Measurements from ENCODE around the gene GALNTL6.

Gene GALNTL6

GRCh38 chr4:172127168-172127567 is 314.0 kb downstream of the GALNTL6 start:
- no peak for DNase-seq

- DNase-seq: no peak
These were observed 316.4 kb downstream of the GALNTL6 start for GRCh38 chr4:172129593-172129992.

DNA sequence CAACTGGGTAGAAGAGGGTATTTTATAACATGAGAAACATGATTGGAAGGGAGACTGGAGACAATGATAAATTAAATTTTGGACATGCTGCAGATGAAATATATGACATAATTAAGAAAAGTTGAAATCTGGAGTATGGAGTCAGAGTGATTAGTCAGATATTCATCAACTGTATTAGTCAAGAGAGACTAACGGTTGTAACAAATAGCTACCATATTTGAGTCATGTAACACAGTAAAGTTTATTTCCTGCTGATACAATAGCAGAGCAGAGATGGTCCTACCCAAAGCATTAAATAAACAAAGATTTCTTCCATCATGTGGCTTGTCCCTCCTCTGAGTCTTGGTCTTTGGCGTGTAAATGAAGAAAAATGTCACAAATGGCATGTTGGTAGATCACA is 321.3 kb downstream of the GALNTL6 start:
- no peak for DNase-seq

GRCh38 chr4:172141025-172141424 is 327.8 kb downstream of the GALNTL6 start:
- DNase-seq: no peak

DNA sequence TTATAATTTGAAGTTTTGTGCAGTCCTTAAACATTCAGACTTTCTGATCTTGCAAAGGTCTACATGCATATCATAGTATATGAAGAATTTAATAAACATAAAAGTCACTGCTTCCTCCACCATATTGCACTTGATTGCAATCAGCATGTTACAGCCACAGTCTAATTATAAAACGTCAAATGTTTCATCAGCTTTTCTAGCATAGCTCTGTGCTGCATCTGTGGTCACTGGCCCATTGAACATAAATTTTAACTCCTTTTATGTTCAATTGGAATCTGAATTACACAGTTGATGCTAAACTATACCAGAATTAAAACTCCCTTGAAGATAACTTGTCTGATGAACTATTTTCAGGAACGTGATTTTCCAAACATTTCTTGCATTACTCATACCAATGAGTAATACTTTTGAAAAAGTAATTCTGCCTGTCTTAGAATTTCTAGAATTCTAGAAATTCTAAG is 329.1 kb downstream of the GALNTL6 start:
- DNase-seq: no peak

GRCh38 chr4:172143605-172144314 is 330.6 kb downstream of the GALNTL6 start:
- no peak for DNase-seq

DNA sequence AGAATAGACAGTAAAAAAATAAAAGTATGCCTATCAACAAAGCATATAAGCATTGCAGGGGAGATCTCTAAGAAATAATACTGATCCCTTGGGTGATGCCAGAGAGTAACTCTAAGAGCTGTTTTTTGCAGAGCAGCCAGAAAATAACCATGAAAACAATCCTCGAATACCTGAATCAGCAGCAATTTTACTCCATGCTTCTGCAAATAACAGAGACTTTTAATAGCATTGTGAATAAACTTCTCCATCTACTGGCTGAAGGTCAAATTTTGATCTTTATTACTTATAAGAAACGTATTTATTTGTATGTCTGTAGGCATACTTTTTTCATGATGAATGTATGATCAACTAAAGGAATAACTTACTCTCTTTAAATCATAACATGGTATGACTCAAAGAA is 334.5 kb downstream of the GALNTL6 start:
- no peak for DNase-seq

GRCh38 chr4:172149329-172149728 is 336.1 kb downstream of the GALNTL6 start:
- no peak for DNase-seq

GRCh38 chr4:172152284-172152683 is 339.1 kb downstream of the GALNTL6 start:
- no peak for DNase-seq

GRCh38 chr4:172153719-172154118 is 340.5 kb downstream of the GALNTL6 start:
- no peak for DNase-seq

DNA sequence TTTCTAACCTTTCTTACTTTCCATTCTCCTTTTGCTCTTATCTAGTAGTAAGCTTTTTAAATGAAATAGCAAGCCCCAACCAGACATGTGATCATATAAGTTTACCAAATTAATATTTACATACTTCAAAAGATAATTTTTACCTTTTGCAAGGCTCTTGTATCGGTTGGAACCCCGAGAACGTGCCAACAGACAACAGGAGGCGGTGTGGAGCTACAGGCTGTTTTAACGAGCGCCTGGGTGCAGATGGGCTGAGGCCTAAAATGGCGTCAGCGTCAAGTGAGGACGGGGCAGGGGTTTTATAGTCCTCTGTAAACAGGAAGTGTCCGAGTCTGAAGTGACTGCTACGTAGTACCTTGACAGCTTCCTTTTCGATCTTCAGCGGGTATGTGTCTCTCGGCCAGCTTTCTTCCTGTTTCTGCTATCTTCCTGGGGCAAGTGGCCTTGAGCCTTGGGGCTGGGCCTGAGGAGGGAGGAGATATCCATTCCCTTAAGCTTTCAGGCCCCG is 342.7 kb downstream of the GALNTL6 start:
- no peak for DNase-seq

- DNase-seq: no peak
These were observed 344.7 kb downstream of the GALNTL6 start for GRCh38 chr4:172157946-172158345.

DNA sequence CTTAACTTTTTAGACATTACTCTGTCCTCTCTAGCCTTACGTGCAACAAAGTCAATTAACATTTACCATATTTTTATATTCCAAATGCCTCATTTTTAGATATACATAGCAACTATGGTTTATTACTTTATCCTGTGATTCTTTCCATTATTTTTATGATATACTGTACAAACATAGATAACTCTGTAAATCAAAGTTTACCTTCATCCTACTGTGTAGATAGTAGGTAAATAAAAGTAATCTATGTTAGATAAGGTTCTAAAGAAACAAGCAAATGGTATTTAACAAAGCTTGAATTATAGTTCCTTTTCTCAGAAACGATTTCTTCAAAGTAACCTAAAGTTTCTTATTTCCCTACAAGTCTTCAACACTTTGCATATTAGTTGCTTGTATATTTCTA is 350.0 kb downstream of the GALNTL6 start:
- no peak for DNase-seq

DNA sequence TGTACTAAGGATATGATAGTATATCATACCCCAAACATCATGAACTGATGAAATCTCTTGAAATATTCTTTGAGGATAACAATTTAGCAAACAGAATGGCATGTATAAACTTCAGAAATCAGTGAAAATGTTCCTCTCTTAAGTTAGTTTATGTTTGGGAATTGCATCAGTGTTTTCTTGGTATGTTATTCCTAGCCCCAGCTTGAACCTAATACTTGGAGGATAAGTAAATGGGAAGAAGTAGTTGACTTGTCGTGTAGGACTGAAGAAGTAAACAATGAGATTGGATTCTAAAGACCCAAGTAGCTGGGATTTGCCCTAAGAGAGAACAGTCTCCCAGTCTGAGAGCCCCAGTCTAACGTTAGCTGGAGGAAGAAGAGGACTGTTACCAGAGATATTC is 355.7 kb downstream of the GALNTL6 start:
- no peak for DNase-seq

- no peak for DNase-seq
These were observed 356.7 kb downstream of the GALNTL6 start for GRCh38 chr4:172169871-172170270.

DNA sequence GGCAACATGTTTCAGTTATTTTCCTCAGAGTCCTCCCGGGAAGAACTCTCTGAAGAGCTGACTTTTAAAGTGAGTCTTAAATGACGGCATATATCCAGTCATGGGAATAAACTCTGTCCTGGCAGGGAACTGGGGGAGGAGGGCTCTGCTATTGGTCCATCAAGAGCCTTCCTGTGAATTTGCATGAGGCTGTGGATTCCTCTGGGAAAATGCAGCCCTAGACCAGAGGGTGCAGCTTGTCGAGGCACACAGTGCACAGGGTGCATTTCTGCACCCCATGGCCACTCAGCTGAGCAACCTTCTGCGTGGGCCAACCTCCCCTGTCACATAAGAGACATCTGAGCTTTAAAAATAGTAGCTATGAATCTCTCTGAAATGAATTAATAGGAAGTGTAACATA is 360.0 kb downstream of the GALNTL6 start:
- DNase-seq: no peak

- no peak for DNase-seq
These were observed 364.2 kb downstream of the GALNTL6 start for GRCh38 chr4:172177382-172177781.

DNA sequence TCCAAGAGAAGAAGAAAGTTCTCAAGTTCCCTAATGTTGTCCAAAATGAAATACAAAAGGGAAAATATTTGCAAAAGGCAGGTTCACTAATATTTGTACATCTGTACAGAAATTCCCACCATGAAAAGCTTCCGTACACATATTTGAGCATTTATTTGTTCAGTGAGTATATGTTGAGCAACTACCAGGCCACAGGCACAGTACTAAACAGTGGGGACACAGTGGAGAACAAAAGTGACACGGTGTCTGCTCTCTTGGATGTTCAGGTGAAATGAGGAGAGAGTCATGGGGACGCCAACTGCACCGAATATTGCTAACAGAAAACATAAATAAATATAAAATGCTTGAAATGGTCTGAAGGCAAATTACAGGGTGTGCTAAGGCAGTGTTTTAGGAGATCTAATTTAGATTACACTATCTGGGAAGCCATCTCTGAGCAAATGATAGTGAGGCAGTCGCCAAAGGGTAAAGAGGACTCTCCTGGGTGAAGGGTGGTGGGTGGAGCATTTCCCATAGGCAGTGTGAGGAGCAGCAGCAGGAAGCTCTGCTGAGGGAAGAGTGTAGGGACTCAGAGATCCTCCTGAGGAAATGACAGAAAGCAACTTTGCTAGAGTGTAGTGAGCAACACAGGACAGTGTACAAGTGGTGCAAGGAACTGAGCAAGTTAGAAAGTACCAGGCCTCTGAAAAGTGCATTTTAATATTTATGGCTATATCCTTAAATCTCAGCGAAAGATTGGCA is 375.2 kb downstream of the GALNTL6 start:
- DNase-seq: no peak

GRCh38 chr4:172202480-172203076 is 389.4 kb downstream of the GALNTL6 start:
- no peak for DNase-seq

GRCh38 chr4:172207258-172207657 is 394.1 kb downstream of the GALNTL6 start:
- no peak for DNase-seq

GRCh38 chr4:172207886-172208285 is 394.7 kb downstream of the GALNTL6 start:
- no peak for DNase-seq

DNA sequence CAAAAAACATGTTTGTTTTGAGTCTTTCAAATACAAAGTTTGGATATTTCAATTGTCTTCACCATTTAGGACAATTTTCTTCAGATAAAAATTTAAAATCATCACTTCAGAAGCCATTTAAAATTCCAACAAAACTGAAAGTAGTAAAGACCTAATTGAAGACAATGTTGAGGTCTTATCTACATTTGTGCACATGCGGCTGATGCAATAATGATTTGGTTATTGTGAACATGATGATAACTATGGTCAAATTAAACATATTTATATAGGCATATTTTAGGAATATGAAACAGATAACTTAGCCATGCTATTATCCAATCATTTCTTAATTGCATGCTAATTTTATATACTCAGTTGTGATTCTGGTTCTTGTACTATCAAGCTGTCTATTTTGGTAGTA is 407.5 kb downstream of the GALNTL6 start:
- DNase-seq: no peak

DNA sequence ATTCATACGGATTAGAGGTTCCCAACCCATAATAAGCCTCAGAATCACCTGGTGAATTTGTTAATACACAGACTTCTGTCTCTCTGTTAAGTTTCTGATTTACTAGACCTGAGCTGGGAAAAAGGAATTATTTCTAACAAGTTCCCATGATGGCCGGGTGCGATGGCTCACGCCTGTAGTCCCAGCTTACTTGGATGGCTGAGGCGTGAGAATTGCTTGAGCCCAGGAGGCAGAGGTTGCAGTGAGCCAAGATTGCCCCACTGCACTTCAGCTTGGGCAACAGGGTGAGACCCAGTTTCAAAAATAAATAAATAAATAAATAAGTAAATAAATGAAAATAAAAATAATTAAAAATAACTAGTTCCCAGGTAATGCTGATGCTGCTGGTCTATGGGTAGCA is 412.3 kb downstream of the GALNTL6 start:
- DNase-seq: no peak

GRCh38 chr4:172232966-172233365 is 419.8 kb downstream of the GALNTL6 start:
- no peak for DNase-seq

Measured in stimulated activated CD4-positive, alpha-beta T cell treated with anti-CD3 and anti-CD28 coated beads, Interleukin-1b, Interleukin-23, amount 100 ng/mL, for 48 hours (primary cell).